ENCODE results near the gene SCML1. TPM values are rescaled to one million over a fixed set of nuclear protein-coding genes. Genes with fewer than 3 reads are reported as not detected.

The SCML1 gene
- total and polyA plus RNA-seq, 7 donors: 2.4 to 15.3 (median 10.7) TPM

DNA sequence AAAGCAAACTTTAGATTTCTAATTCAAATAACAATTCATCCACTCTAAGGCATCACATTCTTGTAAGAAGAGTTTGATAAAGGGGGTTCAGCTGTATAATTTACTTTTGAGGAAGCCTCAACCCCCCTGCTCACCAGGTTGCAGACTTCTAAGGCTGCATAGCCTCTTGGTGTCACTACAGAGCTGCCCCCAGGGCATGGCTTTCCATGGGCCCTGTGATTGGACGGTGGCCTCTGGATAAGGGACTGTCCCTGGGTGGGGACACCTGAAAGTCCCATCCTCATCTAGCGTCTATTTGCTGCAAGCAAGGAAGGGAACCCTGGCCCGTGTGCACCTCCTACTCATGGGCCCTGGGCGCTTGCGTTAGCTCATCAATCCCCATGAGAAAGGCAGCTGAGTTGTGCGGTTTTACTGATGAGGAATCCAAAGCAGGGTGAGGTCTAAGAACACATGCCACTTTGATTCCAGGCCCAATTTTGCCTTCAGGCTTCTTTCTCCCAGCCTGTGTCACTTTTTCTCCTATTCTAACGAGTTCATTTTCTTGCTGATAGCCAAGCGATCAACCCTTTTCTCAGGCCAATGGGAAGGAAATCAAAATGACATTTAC, 51.8 kb downstream of the SCML1 start:
- intact Hi-C loops (cut with DNase I): no loop called here
- 89 to 92% methylated on average over 8 of the region's 8 CpGs for WGBS, 2 donors

DNA sequence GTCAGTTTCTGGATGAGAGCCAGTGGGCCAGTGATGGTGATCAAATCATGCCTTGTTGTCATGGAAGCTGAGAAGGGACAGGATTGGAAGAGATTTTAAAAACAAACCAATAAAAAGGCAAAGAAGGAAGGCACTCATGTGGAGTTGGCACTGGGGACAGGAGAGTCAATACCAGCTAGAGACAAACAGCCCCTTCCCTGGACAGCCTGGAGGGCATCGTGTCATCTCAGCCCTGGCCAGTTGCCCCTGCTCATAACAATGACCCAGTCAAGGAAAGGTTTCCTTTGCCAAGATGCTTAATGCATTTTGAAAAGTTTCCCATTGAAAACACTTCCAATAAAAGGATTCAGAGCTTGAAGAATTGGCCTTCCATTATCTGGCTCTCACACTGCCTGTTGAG, 55.5 kb downstream of the SCML1 start:
- H3K4me3 ChIP-seq: no peak overlapping the region
- TF ChIP-seq CTCF (IDR thresholded peaks at IDR 0.05): no peak
- no peak for TF ChIP-seq EP300 (IDR thresholded peaks at IDR 0.05)
- 68 to 72% methylated on average over 1 of the region's 1 CpG for WGBS, 2 donors
- no peaks in the 10 kb centered on the region for H3K27me3 ChIP-seq
- intact Hi-C loops (cut with DNase I): loop anchor here (10.0 kb wide), 1 partner anchor 422 kb away; no protein-coding TSS in a partner anchor
- no peak overlapping the region for H3K27ac ChIP-seq
- no peaks in the 10 kb centered on the region for H3K9me3 ChIP-seq
- no peak for DNase-seq
- H3K4me1 ChIP-seq: no peaks in the 10 kb centered on the region
- no peaks in the 10 kb centered on the region for H3K36me3 ChIP-seq

More for the DNA sequence above, 51.8 kb downstream of the SCML1 start:
- DNase-seq: no peak
- Histone ChIP-seq H3K9me3 (no peaks in the 10 kb centered on the region), H3K4me3 (no peak overlapping the region), H3K36me3 (no peaks in the 10 kb centered on the region), H3K4me1 (no peaks in the 10 kb centered on the region), H3K27me3 (no peaks in the 10 kb centered on the region), H3K27ac (no peak overlapping the region)
- TF ChIP-seq POLR2A (IDR thresholded peaks at IDR 0.05): no peak
- no peak for TF ChIP-seq EP300 (IDR thresholded peaks at IDR 0.05)
- TF ChIP-seq POLR2AphosphoS5 (IDR thresholded peaks at IDR 0.05): no peak
- no peak for TF ChIP-seq CTCF (IDR thresholded peaks at IDR 0.05)

GRCh38 chrX:17798921-17799320, 61.6 kb downstream of the SCML1 start:
- intact Hi-C loops (cut with DNase I): loop anchor here (10.0 kb wide), 1 partner anchor 416 kb away; no protein-coding TSS in a partner anchor
- DNase-seq: no peak
- H3K9me3 ChIP-seq: no peaks in the 10 kb centered on the region

DNA sequence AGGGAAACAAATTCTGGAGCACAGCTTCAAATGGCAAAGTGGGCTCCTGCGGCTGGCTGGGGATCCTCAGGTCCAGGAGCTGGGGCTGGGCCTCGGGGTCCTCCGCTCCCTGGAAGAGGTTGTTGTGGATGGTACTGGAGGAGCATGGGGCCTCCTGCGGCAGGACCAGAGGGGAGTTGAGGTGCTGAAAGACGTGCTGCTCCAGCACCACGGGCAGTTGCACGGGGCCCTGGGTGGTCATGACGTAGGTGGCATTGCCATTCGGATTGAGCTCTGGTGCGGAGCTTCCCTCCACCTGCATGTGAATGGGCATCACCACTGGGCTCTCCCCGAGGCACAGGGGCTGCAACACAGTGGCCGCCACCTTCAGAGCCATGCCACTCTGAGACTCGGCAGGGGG, 64.1 kb downstream of the SCML1 start:
- TF ChIP-seq POLR2A (IDR thresholded peaks at IDR 0.05): no peak
- TF ChIP-seq EP300 (IDR thresholded peaks at IDR 0.05): no peak
- TF ChIP-seq POLR2AphosphoS5 (IDR thresholded peaks at IDR 0.05): no peak
- TF ChIP-seq CTCF (IDR thresholded peaks at IDR 0.05): no peak
- H3K9me3 ChIP-seq: no peaks in the 10 kb centered on the region
- DNase-seq: no peak
- intact Hi-C loops (cut with DNase I): no loop called here
- peaks cover 0 to 15% (median 0%) of the 10 kb centered on the region in 4 donors for H3K36me3 ChIP-seq
- H3K4me3 ChIP-seq: no peak overlapping the region
- 92 to 94% methylated on average over 13 of the region's 13 CpGs for WGBS, 2 donors
- no peak overlapping the region for H3K27ac ChIP-seq
- no peaks in the 10 kb centered on the region for H3K27me3 ChIP-seq
- no peaks in the 10 kb centered on the region for H3K4me1 ChIP-seq

More at GRCh38 chrX:17798921-17799320, 61.6 kb downstream of the SCML1 start:
- H3K27me3 ChIP-seq: no peaks in the 10 kb centered on the region
- no peak overlapping the region for H3K4me3 ChIP-seq
- WGBS, 2 donors: 84 to 94% methylated on average over 4 of the region's 4 CpGs
- TF ChIP-seq EP300 (IDR thresholded peaks at IDR 0.05) (no peak), POLR2A (IDR thresholded peaks at IDR 0.05) (no peak), POLR2AphosphoS5 (IDR thresholded peaks at IDR 0.05) (no peak), CTCF (IDR thresholded peaks at IDR 0.05) (no peak)
- H3K36me3 ChIP-seq: peaks cover 0 to 15% (median 0%) of the 10 kb centered on the region in 4 donors
- no peak overlapping the region for H3K27ac ChIP-seq
- H3K4me1 ChIP-seq: no peaks in the 10 kb centered on the region

- intact Hi-C loops (cut with DNase I): no loop called here
- H3K27me3 ChIP-seq: no peaks in the 10 kb centered on the region
- WGBS, 2 donors: 91 to 95% methylated on average over 7 of the region's 7 CpGs
- H3K4me1 ChIP-seq: no peaks in the 10 kb centered on the region
- TF ChIP-seq EP300 (IDR thresholded peaks at IDR 0.05): no peak
- no peak for TF ChIP-seq CTCF (IDR thresholded peaks at IDR 0.05)
- no peak for TF ChIP-seq POLR2AphosphoS5 (IDR thresholded peaks at IDR 0.05)
- no peak for TF ChIP-seq POLR2A (IDR thresholded peaks at IDR 0.05)
- no peak overlapping the region for H3K4me3 ChIP-seq
- no peaks in the 10 kb centered on the region for H3K9me3 ChIP-seq
- H3K27ac ChIP-seq: no peak overlapping the region
- no peak for DNase-seq
- H3K36me3 ChIP-seq: peaks cover 0 to 15% (median 0%) of the 10 kb centered on the region in 4 donors
These were observed 65.5 kb downstream of the SCML1 start for GRCh38 chrX:17802756-17803155.

Data from sigmoid colon (tissue), 7 donors.